MCF 10A (cell line): ENCODE measurements around the gene FASN. TPM values are rescaled to one million over a fixed set of nuclear protein-coding genes. Genes with fewer than 3 reads are reported as not detected.

Source experiments
- BruUV-seq: library from RNA; stranded (reverse); fragments of 400-500 nt; replicated peaks from 2 replicates; lab custom pipeline; 2021; lab: Mats Ljungman, UMichigan
- CTCF ChIA-PET: fragments of 300-600 bp; sonication (Branson Sonifier 250); formaldehyde crosslinking; extraction: SDS; loops from one replicate; lab custom pipeline; 2021; ENCODE audit warnings: antibody characterized with exemption, inconsistent platforms; lab: Yijun Ruan, JAX
- POLR2A ChIA-PET: fragments of 300-600, 350-650 bp; sonication (Branson Sonifier 250); formaldehyde crosslinking; extraction: SDS; loops from one replicate; lab custom pipeline; 2020; ENCODE audit warnings: antibody characterized with exemption, inconsistent platforms; lab: Yijun Ruan, JAX
- DNase-seq: peaks from one replicate; pipeline ENCODE4 v3.0.0-alpha.2; 2018; ENCODE audit not compliant: unreplicated experiment
- H3K27ac Mint-ChIP-seq: one replicate; pipeline ENCODE4 v1.8.0; 2022; ENCODE audit warnings: mild to moderate bottlenecking, low read depth, mixed read lengths; ENCODE audit not compliant: unreplicated experiment
- H3K27me3 Mint-ChIP-seq: one replicate; pipeline ENCODE4 v1.8.0; 2022; ENCODE audit warnings: mixed read lengths; ENCODE audit not compliant: insufficient read depth, unreplicated experiment
- H3K36me3 Mint-ChIP-seq: one replicate; pipeline ENCODE4 v1.8.0; 2022; ENCODE audit warnings: mild to moderate bottlenecking, moderate library complexity, mixed read lengths; ENCODE audit not compliant: insufficient read depth, unreplicated experiment
- H3K4me1 Mint-ChIP-seq: one replicate; pipeline ENCODE4 v1.8.0; 2022; ENCODE audit warnings: mixed read lengths; ENCODE audit not compliant: insufficient read depth, unreplicated experiment
- H3K4me3 Mint-ChIP-seq: one replicate; pipeline ENCODE4 v1.8.0; 2022; ENCODE audit warnings: mild to moderate bottlenecking, moderate library complexity, mixed read lengths; ENCODE audit not compliant: unreplicated experiment
- H3K9me3 Mint-ChIP-seq: one replicate; pipeline ENCODE4 v1.8.0; 2022; ENCODE audit warnings: mixed read lengths; ENCODE audit not compliant: unreplicated experiment
- CTCF ChIP-seq: fragments of 200-600 bp; IDR thresholded peaks from one replicate; pipeline ENCODE4 v1.8.0; 2022; ENCODE audit warnings: antibody characterized with exemption, mild to moderate bottlenecking; ENCODE audit not compliant: unreplicated experiment
- intact Hi-C: fragments of 100-400 bp; cut with micrococcal nuclease; formaldehyde crosslinking; loops from 2 replicates; pipeline ENCODE4 v1.14.1; 2022
- total RNA-seq: library from RNA; stranded (reverse); gene quantifications from 2 replicates; pipeline ENCODE4 v1.2.3, GENCODE V29; 2022

FASN gene
- total RNA-seq, 1 experiment from 2014 or later = 120 TPM

DNA sequence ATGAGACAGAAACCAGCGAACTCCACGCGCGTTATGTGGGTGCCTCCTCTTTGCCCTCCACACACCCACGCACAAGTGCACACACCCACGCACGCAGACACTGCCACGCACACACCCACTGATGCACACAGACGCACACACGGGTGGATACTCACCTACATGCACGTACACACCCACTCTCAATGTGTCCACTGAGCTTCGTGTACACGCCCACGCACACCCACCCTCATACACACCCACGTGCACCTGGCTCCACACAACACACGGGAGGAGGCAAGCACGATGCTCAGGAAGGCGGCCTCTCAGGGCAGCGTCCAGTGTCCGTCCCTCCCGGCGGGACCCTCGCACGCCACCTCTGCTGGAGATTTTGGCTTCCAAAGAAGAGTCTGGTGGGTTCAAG, 50.7 kb downstream of the FASN start:
- BruUV-seq = no TSS peak
- POLR2A ChIA-PET = interaction anchor here (0.6 to 1.3 kb wide), 3 partner anchors 10 to 63 kb away, joined by 3 to 6 read pairs (median 4); partner anchors contain the start of gene DCXR
- H3K4me3 Mint-ChIP-seq = no peak overlapping the region
- no peak overlapping the region for H3K27ac Mint-ChIP-seq
- H3K27me3 Mint-ChIP-seq = no peaks in the 10 kb centered on the region
- peaks cover 19% of the 10 kb centered on the region for H3K36me3 Mint-ChIP-seq
- TF ChIP-seq CTCF = no peak
- DNase-seq = no peak
- no peaks in the 10 kb centered on the region for H3K4me1 Mint-ChIP-seq
- intact Hi-C loops = no loop called here
- CTCF ChIA-PET = no interaction called here
- no peaks in the 10 kb centered on the region for H3K9me3 Mint-ChIP-seq

GRCh38 chr17:82046903-82047302, 51.1 kb downstream of the FASN start:
- intact Hi-C loops = no loop called here
- POLR2A ChIA-PET = interaction anchor here (1.3 kb wide), 1 partner anchor 9 kb away, joined by 6 read pairs; the partner anchor contains the start of gene DCXR
- Mint-ChIP-seq H3K27me3 (no peaks in the 10 kb centered on the region), H3K4me1 (no peaks in the 10 kb centered on the region), H3K36me3 (peaks cover 19% of the 10 kb centered on the region), H3K4me3 (no peak overlapping the region), H3K27ac (no peak overlapping the region), H3K9me3 (no peaks in the 10 kb centered on the region)
- CTCF ChIA-PET = no interaction called here
- no peak for DNase-seq
- TF ChIP-seq CTCF = no peak
- BruUV-seq = no TSS peak

DNA sequence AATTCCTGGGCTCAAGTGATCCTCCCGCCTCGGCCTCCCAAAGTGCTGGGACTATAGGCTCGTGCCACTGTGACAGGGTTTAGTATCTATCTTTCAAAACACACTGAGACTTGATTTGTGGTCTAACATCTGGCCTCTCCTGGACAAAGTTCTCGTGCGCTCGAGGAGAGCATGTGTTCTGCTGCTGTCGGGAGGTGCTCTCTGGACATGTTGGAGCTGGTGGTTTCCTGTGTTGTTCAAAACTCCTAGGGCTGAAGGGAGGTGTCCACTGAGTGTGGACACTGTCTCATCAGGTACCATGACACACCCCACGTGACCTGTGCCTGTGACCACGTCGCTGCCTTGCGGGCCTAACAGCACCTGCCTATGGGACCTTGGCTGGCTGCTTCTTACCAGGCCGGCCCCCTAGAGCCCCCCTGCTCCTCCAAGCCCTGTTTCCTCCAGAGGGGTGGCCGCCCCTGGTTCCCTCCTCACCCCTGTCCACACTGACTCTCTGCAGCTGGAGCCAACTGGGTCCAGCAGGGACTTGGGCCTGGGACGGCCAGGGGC, 52.0 kb downstream of the FASN start:
- H3K4me3 Mint-ChIP-seq = no peak overlapping the region
- peaks cover 19% of the 10 kb centered on the region for H3K36me3 Mint-ChIP-seq
- CTCF ChIA-PET = no interaction called here
- TF ChIP-seq CTCF = no peak
- no peaks in the 10 kb centered on the region for H3K9me3 Mint-ChIP-seq
- intact Hi-C loops = no loop called here
- no TSS peak for BruUV-seq
- no peak overlapping the region for H3K27ac Mint-ChIP-seq
- H3K27me3 Mint-ChIP-seq = no peaks in the 10 kb centered on the region
- no peak for DNase-seq
- POLR2A ChIA-PET = no interaction called here
- peaks cover 6% of the 10 kb centered on the region for H3K4me1 Mint-ChIP-seq

GRCh38 chr17:82043507-82043906, 54.5 kb downstream of the FASN start:
- peaks cover 19% of the 10 kb centered on the region for H3K36me3 Mint-ChIP-seq
- CTCF ChIA-PET = no interaction called here
- no peak for DNase-seq
- TF ChIP-seq CTCF = no peak
- POLR2A ChIA-PET = no interaction called here
- no peak overlapping the region for H3K4me3 Mint-ChIP-seq
- H3K4me1 Mint-ChIP-seq = peaks cover 8% of the 10 kb centered on the region
- H3K9me3 Mint-ChIP-seq = no peaks in the 10 kb centered on the region
- H3K27ac Mint-ChIP-seq = no peak overlapping the region
- intact Hi-C loops = no loop called here
- no TSS peak for BruUV-seq
- no peaks in the 10 kb centered on the region for H3K27me3 Mint-ChIP-seq
